Measurements from ENCODE around the gene ABHD16A. TPM values are rescaled to one million over a fixed set of nuclear protein-coding genes. Genes with fewer than 3 reads are reported as not detected.

The ABHD16A gene
- total RNA-seq (2014; rRNA removed) = 45.8 and 50.5 TPM in 2 replicates
- polyA plus RNA-seq (2012) = 26.9 TPM

- DNase-seq (ENCODE audit: low read depth) = peak; percentile 98
Observed at GRCh38 chr6:31702819-31703716, at the start of gene ABHD16A. Gene ABHD16A (minus strand): TSS chr6:31703324. CDS start chr6:31703281, 43 bp downstream.

- peak; percentile 83 for DNase-seq (ENCODE audit: low read depth)
Observed at GRCh38 chr6:31752739-31753319, 49.7 kb upstream of the ABHD16A start.

- DNase-seq (ENCODE audit: low read depth) = no peak
Observed at GRCh38 chr6:31750411-31751022, 47.4 kb upstream of the ABHD16A start.

GRCh38 chr6:31749301-31750036, 46.3 kb upstream of the ABHD16A start:
- DNase-seq (ENCODE audit: low read depth) = no peak

- no peak for DNase-seq (ENCODE audit: low read depth)
Observed at GRCh38 chr6:31744422-31744821, 41.3 kb upstream of the ABHD16A start.

DNA sequence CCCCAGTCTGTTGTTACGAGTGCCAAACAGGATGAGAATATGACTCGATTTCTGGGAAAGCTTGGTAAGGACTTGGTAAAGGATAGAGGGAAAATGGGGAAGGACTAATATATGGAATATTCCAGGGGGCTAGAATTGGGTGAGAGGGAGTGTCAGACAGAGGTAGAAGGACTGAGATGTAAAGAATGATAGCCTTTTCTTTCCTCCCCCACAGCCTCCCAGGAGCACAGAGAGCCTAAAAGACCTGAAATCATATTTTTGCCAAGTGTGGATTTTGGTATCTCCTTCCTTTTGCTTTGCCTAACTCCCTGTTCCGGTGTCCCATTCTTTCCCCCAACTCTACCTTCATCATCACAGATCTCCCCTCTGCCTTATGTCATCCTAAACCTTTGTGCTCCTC, 39.8 kb upstream of the ABHD16A start:
- no peak for DNase-seq (ENCODE audit: low read depth)

DNA sequence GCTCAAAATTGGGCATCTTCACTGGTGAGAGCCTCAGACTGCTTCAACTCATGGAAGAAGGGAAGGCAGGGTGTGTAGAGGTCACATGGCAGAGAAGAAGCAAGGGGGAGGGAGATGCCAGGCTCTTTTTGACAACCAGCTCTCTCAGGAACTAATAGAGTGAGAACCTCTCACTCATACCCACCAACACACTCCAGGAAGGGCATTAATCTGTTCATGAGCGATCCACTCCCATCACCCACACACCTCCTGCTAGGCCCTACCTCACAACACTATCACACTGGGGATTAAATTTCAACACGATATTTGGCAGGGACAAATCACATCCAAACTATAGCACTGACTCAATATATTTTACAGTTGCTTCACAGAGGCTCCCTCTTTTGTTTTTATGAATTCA, 38.7 kb upstream of the ABHD16A start:
- no peak for DNase-seq (ENCODE audit: low read depth)

DNA sequence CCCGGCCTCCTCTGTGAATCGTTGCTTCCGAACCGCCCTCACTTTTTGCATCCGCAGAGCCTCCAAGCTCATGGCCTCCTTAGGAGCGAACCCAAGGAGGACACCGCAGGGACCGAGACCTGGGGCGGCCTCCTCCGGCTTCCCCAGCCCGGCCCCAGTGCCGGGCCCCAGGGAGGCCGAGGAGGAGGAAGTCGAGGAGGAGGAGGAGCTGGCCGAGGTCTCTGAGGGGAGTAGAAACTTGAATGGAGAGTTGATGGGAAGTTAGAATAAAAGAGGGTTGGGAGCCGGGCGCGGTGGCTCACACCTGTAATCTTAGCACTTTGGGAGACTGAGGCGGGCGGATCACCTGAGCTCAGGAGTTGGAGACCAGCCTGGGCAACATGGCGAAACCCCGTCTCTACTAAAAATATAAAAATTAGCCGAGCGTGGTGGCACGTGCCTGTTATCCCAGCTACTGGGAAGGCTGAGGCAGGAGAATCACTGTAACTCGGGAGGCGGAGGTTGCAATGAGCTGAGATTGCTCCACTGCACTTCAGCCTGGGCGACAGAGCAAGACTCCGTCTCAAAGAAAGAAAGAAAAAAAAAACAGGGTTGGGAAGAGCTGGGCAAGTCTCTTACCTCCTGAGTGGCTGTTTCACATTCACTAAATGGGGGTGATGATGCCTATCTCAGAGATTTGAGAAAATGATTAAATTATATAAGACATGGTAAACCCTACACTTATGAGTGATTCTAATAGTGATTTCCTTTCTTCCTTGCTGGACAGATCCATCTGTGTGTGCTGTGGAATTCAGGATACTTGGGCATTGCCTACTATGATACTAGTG, 37.5 kb upstream of the ABHD16A start:
- no peak for DNase-seq (ENCODE audit: low read depth)

GRCh38 chr6:31739639-31740396, 36.7 kb upstream of the ABHD16A start, which contains the start of gene MSH5:
Gene MSH5 (plus strand): TSS chr6:31740005. CDS start chr6:31740467, 462 bp downstream.
- DNase-seq (ENCODE audit: low read depth) = peak; percentile 99

DNA sequence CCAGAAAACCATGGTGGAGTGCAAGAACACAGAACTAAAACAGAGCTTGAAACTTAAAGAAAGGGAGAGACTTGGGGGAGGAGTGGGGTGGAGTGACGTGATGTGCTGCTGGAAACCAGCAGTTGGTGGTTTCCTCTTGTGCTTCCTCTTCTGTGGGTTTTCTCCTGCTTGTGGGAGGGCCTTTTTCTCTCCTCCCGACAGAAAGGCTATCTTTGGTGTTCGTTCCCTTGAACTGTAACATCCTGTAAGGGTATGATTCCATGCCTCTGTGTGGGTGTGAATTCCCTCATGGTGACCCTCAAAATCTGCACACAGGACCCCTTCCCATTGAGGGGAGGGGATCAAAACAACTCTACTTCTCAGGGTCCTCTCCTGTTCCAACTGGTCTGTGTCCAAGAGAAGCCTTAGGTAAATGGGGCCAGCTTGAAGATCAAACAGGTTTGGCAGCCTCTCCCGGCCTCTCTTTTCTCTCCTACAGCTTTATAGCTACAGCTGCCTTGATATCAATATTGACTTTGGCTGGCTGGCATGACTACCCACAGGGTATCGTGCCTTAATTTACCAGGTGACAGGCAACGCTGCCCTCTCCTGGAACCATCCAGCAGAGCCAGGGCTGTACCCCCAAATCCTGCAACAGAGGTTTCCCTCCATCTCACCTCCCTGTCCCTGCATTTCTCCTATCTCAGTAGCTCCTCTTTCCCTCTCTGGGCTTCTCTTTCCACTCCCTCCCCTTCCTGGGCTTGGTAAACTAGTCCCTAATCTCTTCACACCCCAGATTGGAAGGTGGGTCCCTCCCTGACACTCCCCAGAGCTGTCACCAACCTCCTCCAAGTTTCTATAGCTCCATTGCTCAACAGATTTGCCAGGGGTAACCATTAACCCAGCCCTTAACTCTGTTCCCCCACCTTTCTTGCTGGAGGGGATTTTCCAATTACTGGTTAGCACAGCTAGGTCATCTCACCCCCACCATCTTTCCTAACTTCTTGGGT, 35.2 kb upstream of the ABHD16A start:
- peak; percentile 88 for DNase-seq (ENCODE audit: low read depth)

DNA sequence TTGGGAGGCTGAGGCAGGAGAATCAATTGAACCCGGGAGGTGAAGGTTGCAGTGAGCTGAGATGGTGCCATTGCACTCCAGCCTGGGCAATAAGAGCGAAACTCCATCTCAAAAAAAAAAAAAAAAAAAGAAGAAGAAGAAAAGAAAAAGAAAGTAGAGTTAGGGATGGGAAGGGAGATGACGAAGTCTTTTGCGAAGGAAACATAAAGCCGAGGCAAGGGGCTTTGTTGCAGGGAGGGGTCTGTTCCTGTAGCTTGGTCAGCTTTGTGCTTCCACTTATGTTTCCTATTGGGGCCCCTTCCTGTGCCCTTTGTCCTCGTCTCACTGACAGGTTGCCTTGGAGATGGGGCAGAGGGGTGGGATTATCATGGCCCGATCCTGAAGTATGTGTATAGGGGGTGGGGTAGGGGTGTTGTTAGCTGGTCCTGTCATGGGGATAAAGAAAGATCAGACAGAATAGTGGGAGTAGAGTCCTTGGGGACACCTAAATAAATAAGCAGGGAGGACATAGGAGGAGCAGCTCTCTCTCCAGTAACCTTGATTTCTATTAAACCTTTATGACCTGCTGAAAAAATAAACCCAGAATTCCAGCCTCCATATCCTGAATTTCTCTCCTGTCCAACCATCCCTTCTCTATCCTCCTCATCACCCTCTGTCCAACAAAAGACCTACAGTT, 34.3 kb upstream of the ABHD16A start:
- no peak for DNase-seq (ENCODE audit: low read depth)

- DNase-seq (ENCODE audit: low read depth) = no peak
Observed at GRCh38 chr6:31736768-31737314, 33.7 kb upstream of the ABHD16A start.

- peak; percentile 87 for DNase-seq (ENCODE audit: low read depth)
Observed at GRCh38 chr6:31736021-31736767, 33.1 kb upstream of the ABHD16A start, which contains the start of gene CLIC1. Gene CLIC1 (minus strand): TSS chr6:31736530. CDS start chr6:31736300, 230 bp downstream.

DNA sequence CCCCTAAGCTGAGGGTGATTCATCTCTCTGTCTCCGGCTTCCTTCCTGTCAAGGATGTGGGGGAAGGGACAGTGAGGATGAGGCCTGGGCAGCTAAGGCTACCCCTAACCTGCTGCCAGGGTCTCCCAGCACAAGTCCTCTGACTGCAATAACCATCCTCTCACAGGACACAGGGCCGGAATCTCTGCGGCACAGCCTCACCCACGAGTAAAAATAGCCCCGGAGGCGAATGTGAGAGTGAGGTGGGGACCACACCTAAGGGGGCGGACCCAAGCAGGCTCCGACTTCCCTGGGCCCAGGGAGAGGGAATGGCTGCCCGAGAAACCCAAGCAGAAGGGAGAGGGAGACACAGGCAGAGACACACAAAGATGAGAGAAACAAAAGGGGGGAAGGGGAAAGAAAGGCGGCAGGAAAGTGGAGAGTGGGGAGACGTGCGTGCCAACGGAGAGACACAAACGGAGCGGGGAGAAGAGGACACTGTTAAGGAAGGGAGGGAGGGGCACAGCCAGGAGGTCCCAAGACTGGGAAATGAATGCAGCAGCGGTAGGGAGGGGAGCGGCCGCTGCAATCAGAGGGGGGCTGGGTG, 31.8 kb upstream of the ABHD16A start:
- DNase-seq (ENCODE audit: low read depth) = peak; percentile 77

DNA sequence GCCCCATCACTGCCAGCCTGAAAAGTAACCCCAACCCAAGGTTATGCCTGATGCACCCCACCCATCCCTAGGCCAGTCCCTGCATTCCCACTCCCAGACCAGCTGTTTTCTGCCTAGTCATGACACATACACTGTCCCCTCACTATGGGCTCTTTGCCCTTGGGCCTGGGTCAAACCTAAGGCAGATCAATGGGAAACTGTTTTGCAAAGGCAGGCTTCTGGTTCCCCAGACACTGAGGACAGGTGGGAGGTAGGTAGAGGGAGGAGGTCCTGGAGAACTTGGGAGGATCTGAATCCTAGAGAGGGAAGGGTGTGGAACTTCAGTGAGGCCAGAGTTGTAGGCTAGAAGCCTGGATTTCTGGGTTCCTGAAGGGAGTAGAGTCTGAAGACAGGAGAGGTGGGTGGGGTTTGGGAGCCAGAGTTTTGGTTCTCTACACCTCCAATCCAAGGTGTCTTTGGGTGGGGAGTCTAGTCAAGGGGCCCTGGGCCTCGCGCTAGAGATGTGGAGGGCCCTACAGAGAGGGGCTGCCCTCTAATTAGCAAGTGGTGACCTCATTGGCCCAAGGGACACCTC, 31.2 kb upstream of the ABHD16A start:
- DNase-seq (ENCODE audit: low read depth) = no peak

DNA sequence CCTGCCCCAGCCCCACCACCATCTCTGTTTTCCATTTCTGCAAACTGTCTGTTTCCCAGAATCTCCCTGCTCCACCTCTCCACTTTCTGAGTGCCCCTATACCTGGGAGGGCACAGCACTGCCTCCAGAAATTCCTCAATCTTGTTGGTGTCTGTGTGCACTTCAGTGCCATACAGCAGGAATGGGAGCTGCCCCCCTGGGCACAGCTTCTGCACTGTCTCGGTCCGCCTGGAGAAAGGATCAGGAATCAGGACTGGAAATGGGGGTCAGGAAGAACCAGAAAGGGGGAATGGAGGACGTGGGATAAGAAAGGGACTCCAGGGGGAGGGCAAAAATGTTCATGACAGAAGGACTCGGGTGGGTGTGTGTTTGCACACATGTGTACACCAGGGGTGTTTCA, 30.6 kb upstream of the ABHD16A start:
- DNase-seq (ENCODE audit: low read depth) = no peak
